Panc1 (cell line): ENCODE data around the gene F5.

Experiments
- SIN3A ChIP-seq: IDR thresholded peaks from 2 replicates; pipeline ENCODE4 v1.6.1; 2012; ENCODE audit warnings: low read depth, mild to moderate bottlenecking, low read length, moderate library complexity, borderline replicate concordance; ENCODE audit not compliant: insufficient read depth
- TF ChIP-seq, protein P1 (sequence below): fragments of 450-650 bp; IDR thresholded peaks from 2 replicates; pipeline ENCODE4 v1.5.1; 2017; ENCODE audit warnings: mild to moderate bottlenecking
- TF ChIP-seq, protein P2 (sequence below), 2 experiments: IDR thresholded peaks; 2 replicates each; pipeline ENCODE4 v1.6.1; 2011 to 2012; ENCODE audit warnings: low read depth in 2 of 2, control low read depth in 1 of 2, low read length in 1 of 2, mild to moderate bottlenecking in 1 of 2, moderate library complexity in 1 of 2; ENCODE audit not compliant: insufficient read depth in 1 of 2

- TF ChIP-seq, protein P1, sequence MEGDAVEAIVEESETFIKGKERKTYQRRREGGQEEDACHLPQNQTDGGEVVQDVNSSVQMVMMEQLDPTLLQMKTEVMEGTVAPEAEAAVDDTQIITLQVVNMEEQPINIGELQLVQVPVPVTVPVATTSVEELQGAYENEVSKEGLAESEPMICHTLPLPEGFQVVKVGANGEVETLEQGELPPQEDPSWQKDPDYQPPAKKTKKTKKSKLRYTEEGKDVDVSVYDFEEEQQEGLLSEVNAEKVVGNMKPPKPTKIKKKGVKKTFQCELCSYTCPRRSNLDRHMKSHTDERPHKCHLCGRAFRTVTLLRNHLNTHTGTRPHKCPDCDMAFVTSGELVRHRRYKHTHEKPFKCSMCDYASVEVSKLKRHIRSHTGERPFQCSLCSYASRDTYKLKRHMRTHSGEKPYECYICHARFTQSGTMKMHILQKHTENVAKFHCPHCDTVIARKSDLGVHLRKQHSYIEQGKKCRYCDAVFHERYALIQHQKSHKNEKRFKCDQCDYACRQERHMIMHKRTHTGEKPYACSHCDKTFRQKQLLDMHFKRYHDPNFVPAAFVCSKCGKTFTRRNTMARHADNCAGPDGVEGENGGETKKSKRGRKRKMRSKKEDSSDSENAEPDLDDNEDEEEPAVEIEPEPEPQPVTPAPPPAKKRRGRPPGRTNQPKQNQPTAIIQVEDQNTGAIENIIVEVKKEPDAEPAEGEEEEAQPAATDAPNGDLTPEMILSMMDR, result no peak
- TF ChIP-seq, protein P2, sequence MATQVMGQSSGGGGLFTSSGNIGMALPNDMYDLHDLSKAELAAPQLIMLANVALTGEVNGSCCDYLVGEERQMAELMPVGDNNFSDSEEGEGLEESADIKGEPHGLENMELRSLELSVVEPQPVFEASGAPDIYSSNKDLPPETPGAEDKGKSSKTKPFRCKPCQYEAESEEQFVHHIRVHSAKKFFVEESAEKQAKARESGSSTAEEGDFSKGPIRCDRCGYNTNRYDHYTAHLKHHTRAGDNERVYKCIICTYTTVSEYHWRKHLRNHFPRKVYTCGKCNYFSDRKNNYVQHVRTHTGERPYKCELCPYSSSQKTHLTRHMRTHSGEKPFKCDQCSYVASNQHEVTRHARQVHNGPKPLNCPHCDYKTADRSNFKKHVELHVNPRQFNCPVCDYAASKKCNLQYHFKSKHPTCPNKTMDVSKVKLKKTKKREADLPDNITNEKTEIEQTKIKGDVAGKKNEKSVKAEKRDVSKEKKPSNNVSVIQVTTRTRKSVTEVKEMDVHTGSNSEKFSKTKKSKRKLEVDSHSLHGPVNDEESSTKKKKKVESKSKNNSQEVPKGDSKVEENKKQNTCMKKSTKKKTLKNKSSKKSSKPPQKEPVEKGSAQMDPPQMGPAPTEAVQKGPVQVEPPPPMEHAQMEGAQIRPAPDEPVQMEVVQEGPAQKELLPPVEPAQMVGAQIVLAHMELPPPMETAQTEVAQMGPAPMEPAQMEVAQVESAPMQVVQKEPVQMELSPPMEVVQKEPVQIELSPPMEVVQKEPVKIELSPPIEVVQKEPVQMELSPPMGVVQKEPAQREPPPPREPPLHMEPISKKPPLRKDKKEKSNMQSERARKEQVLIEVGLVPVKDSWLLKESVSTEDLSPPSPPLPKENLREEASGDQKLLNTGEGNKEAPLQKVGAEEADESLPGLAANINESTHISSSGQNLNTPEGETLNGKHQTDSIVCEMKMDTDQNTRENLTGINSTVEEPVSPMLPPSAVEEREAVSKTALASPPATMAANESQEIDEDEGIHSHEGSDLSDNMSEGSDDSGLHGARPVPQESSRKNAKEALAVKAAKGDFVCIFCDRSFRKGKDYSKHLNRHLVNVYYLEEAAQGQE (IDR thresholded peaks at IDR 0.05; ENCODE audit: insufficient read depth in 1 of 2, low read depth in 2 of 2, low read length in 1 of 2), result no peak
- no peak for TF ChIP-seq SIN3A
These were observed 74.8 kb downstream of the F5 start for GRCh38 chr1:169511316-169512005.
